Upper lobe of right lung (tissue), 1 donor: ENCODE measurements around the gene MYO1G. TPM values are rescaled to one million over a fixed set of nuclear protein-coding genes. Genes with fewer than 3 reads are reported as not detected.

ENCODE experiments used
- ATAC-seq: fragments of 200-7000 bp; cut with Tn5 transposase; one replicate; pipeline ENCODE4 v1.9.1; 2020; ENCODE audit warnings: mild to moderate bottlenecking, moderate library complexity
- DNase-seq: peaks from one replicate; pipeline ENCODE4 v3.0.0-alpha.2; 2020
- H3K27ac ChIP-seq: fragments of 200-600 bp; one replicate; pipeline ENCODE4 v1.8.0; 2022
- H3K27me3 ChIP-seq: fragments of 200-600 bp; one replicate; pipeline ENCODE4 v1.8.0; 2022; ENCODE audit warnings: mild to moderate bottlenecking
- H3K36me3 ChIP-seq: fragments of 200-600 bp; one replicate; pipeline ENCODE4 v1.8.0; 2022
- H3K4me1 ChIP-seq: fragments of 200-600 bp; one replicate; pipeline ENCODE4 v1.8.0; 2022
- H3K4me3 ChIP-seq: fragments of 200-600 bp; one replicate; pipeline ENCODE4 v1.8.0; 2022; ENCODE audit warnings: mild to moderate bottlenecking
- H3K9me3 ChIP-seq: fragments of 200-600 bp; one replicate; pipeline ENCODE4 v1.8.0; 2022
- CTCF ChIP-seq: fragments of 200-600 bp; IDR thresholded peaks from one replicate; pipeline ENCODE4 v1.8.0; 2022; ENCODE audit warnings: antibody characterized with exemption
- intact Hi-C: fragments of 100-400 bp; cut with DNase I; formaldehyde crosslinking; loops from one replicate; pipeline ENCODE4 v1.11.0; 2022
- total RNA-seq: library from RNA; stranded (reverse); fragmentation: NEBNext Ultra II Directional; extraction: Animal tissue kit (Norgen Biotek cat#: 25700); gene quantifications from one replicate; pipeline ENCODE4 v1.2.1, GENCODE V29; 2021
- donor health status: DM: no; HTN: yes; CAD: no; lungs with severe emphysema.

The MYO1G gene
- total RNA-seq, 1 donor from 2014 or later, result 21.0 TPM

GRCh38 chr7:45013465-45013967 is 34.7 kb upstream of the MYO1G start:
- H3K4me3 ChIP-seq, result no peak overlapping the region
- H3K4me1 ChIP-seq, result peaks cover 6% of the 10 kb centered on the region
- DNase-seq (no peak), ATAC-seq (no peak)
- TF ChIP-seq CTCF, result no peak
- intact Hi-C loops, result no loop called here
- H3K27me3 ChIP-seq, result no peaks in the 10 kb centered on the region
- H3K27ac ChIP-seq, result no peak overlapping the region
- peaks cover 7% of the 10 kb centered on the region for H3K36me3 ChIP-seq
- H3K9me3 ChIP-seq, result no peaks in the 10 kb centered on the region

- intact Hi-C loops, result no loop called here
Measured at GRCh38 chr7:45007571-45008328, 28.9 kb upstream of the MYO1G start.

DNA sequence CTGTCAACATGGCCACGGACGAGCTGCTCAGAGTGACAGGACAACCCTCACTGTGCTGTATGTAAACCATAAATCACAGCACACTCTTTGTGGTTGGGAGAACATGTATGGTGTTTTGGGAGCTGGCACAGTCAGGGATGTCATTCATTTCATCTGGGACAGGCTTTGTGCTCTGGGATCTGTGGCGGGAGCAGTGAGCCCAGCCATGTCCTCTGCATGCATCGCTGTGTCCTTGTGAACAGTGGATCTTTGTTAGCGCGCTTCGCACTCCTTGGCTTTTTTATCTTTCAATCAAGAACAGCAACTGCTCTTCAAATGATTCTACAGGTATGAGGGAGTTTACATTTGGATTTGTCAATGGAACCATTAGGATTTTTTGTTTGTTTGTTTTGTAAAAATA is 28.3 kb upstream of the MYO1G start:
- Histone ChIP-seq H3K36me3 (no peaks in the 10 kb centered on the region), H3K27ac (no peak overlapping the region), H3K9me3 (no peaks in the 10 kb centered on the region), H3K27me3 (no peaks in the 10 kb centered on the region), H3K4me3 (no peak overlapping the region), H3K4me1 (no peaks in the 10 kb centered on the region)
- ATAC-seq (peak; percentile 17), DNase-seq (peak; percentile 3)
- no peak for TF ChIP-seq CTCF
- intact Hi-C loops, result no loop called here

More at GRCh38 chr7:45007571-45008328, 28.9 kb upstream of the MYO1G start:
- Histone ChIP-seq H3K27ac (no peak overlapping the region), H3K9me3 (no peaks in the 10 kb centered on the region), H3K36me3 (peaks cover 3% of the 10 kb centered on the region), H3K4me3 (no peak overlapping the region), H3K27me3 (no peaks in the 10 kb centered on the region), H3K4me1 (no peaks in the 10 kb centered on the region)
- DNase-seq (peak; percentile 33), ATAC-seq (no peak)
- no peak for TF ChIP-seq CTCF

GRCh38 chr7:45003789-45004188 is 25.0 kb upstream of the MYO1G start:
- DNase-seq, result peak; percentile 9
- peaks cover 11% of the 10 kb centered on the region for H3K4me1 ChIP-seq
- intact Hi-C loops, result no loop called here
- ATAC-seq, result no peak
- no peak for TF ChIP-seq CTCF
- no peak overlapping the region for H3K27ac ChIP-seq
- H3K9me3 ChIP-seq, result no peaks in the 10 kb centered on the region
- no peak overlapping the region for H3K4me3 ChIP-seq
- no peaks in the 10 kb centered on the region for H3K27me3 ChIP-seq
- H3K36me3 ChIP-seq, result no peaks in the 10 kb centered on the region

- no peak for DNase-seq
- Histone ChIP-seq H3K27me3 (no peaks in the 10 kb centered on the region), H3K9me3 (no peaks in the 10 kb centered on the region), H3K4me1 (peaks cover 17% of the 10 kb centered on the region), H3K27ac (no peak overlapping the region), H3K36me3 (no peaks in the 10 kb centered on the region), H3K4me3 (no peak overlapping the region)
- TF ChIP-seq CTCF, result no peak
- no peak for ATAC-seq
- intact Hi-C loops, result no loop called here
Measured at GRCh38 chr7:45001826-45002225, 23.0 kb upstream of the MYO1G start.
